D721Med (cell line): Measurements from ENCODE around the gene CARD9.

ENCODE experiments used
- DNase-seq: peaks from one replicate; pipeline ENCODE4 v3.0.0; 2011; ENCODE audit warnings: low spot score; ENCODE audit not compliant: insufficient read length
- FAIRE-seq: peaks from 2 replicates; lab custom pipeline; 2011; peaks lifted over from hg19 to GRCh38; lab: Jason Lieb, UNC
- TF ChIP-seq, protein P1 (sequence below): IDR thresholded peaks from 2 replicates; pipeline ENCODE4 v1.5.1; 2012; ENCODE audit warnings: mild to moderate bottlenecking, control low read depth; ENCODE audit not compliant: insufficient read depth; ENCODE audit errors: missing control alignments

Gene CARD9

DNA sequence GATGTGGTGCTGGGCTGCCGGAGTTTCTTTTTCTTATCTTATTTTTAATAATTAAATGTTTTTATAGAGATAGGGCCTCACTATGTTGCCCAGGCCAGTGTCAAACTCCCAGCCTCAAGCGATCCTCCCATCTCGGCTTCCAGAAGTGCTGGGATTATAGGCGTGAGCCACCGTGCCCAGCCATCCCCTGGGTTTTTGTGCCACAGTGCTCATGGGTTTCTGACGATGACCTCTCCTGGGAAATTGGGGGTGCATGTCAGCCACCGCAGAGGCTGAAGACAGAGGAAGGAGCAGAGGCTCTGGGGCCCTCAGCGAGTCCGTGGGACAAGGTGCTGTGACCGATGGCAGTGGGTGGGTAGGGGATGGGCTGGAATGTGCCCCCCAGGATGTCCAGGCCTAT lies 31.7 kb downstream of the CARD9 start:
- TF ChIP-seq, protein P1, sequence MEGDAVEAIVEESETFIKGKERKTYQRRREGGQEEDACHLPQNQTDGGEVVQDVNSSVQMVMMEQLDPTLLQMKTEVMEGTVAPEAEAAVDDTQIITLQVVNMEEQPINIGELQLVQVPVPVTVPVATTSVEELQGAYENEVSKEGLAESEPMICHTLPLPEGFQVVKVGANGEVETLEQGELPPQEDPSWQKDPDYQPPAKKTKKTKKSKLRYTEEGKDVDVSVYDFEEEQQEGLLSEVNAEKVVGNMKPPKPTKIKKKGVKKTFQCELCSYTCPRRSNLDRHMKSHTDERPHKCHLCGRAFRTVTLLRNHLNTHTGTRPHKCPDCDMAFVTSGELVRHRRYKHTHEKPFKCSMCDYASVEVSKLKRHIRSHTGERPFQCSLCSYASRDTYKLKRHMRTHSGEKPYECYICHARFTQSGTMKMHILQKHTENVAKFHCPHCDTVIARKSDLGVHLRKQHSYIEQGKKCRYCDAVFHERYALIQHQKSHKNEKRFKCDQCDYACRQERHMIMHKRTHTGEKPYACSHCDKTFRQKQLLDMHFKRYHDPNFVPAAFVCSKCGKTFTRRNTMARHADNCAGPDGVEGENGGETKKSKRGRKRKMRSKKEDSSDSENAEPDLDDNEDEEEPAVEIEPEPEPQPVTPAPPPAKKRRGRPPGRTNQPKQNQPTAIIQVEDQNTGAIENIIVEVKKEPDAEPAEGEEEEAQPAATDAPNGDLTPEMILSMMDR: no peak
- no peak for FAIRE-seq
- no peak for DNase-seq

DNA sequence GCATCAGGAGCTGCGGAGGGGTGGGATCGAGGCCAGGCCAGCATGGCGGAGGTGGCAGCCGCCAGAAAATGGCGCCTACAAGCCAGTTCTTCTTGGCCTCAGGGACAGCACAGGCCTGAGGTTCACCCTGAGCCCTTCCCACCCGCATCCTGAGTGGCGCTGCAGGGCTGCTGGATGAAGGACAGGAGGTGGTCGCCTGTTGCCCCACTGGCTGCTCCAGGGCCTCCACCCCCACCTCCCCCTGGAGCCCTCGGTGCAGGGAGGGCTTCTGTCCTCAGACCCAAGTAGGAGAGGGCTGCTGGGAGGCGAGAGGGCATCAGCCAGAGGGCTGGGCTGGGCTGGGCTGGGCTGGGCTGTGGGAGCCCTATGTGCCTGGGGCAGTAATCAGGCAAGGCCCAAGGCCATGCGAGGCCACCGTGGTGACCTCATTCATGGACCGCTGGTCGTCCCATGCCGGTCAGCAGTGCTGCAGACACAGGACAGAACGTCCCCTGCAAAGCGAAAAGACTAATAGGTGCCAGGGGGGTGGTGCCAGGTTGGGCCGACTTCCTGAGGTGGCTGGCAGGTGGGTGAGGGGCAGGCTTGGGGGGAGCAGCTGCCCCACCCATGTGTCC lies 32.3 kb downstream of the CARD9 start:
- DNase-seq: no peak
- TF ChIP-seq, protein P1: no peak
- FAIRE-seq: no peak

DNA sequence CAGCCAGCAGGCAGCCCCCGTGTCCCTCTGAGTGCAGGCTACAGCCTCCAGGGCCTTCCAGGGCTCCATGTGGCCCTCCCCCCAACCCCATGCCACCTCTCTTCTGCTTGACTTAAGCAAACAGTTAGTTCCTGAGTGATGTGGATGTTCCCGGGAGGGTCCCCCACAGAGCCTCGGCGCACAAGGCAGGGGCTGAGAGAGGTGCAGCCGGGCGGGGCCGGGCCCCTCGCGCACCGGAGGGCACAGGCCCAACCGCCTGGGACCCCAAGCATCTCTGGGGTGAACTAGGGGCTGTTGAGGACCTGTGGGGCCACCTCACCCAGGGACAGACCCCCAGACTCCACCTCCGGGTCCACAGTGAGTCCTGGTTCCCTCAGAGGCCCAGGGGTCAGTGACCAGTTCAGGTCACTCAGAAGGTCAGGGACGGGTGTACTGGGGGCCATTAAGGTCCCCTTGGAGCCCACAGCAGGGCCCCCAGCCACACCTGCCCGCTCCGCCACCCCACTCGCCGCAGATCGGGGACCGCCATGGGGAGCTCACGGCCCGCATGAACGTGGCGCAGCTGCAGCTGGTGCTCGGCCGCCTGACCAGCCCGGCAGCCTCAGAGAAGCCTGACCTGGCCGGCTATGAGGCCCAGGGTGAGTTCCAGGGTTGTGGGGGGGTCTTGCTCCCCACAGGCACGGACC lies 33.0 kb downstream of the CARD9 start:
- FAIRE-seq (no peak), DNase-seq (no peak)
- TF ChIP-seq, protein P1: no peak

DNA sequence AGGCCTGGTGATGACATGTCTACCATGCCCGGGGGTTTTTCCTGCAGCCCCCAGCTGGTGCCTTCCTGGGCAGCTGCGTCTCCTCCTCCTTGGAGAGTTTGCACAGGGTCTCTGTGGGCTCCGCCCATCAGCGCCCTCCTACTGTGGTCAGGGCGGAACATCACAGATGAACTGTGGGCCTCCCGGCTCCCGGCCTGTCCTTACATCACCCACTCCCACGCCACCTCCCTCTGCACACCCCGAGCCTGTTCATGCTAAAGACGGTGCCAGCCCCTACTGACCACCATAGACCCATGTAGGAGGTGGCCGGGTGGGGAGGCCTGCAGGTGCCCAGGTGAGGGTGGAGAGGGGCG lies 33.5 kb downstream of the CARD9 start:
- TF ChIP-seq, protein P1: no peak
- FAIRE-seq (no peak), DNase-seq (no peak)

DNA sequence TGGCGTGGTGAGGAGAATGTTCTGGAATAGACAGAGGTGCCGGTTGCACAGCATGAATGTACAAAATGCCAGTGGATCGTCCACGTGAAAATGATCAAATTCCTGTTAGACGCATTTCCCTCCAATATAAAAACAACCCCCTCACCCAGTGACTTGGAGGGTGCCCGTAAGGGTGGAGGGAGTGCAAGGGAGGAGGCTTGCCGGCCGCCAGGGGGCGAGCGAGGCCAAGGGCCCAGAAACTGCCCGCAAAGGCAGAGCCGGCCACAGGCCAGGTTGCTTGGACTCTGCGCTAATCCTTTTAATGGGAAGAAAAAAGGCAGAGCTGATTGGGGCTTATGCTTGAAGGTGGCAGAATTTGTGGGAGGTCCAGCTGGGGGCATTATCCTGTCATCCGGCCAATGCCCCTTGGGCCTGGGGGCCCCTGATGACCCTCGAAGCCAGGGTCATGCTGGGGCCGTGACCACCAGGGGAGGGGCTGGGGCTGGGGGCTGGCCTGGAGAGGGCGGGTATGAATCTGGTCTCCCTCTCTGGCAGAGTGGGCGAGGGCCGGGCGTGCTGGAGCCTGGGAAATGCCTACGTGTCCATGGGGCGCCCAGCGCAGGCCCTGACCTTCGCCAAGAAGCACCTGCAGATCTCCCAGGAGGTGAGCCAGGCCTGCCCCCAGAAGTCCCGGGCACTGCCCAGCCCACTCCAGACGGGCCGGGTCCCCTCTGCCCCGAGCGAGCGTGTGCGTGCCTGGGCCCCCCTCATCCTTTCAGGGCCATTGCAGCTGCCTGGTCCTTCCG lies 34.1 kb downstream of the CARD9 start:
- no peak for FAIRE-seq
- TF ChIP-seq, protein P1: peak; percentile 40
- DNase-seq: no peak

DNA sequence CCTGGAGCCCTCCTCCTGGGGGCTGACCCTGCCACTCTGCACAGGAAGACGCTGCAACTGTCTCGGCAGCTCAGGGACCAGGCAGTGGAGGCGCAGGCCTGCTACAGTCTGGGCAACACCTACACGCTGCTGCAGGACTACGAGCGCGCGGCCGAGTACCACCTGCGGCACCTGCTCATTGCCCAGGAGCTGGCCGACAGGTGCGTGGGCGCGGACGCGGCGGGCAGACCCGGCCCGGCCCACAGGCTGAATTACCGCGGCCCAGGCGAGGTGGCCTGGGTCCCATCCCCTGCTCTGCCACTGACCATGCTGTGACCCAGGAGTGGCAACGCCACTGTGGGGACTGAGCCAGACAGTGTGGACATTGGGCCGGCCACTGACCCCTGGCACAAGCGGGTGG lies 35.0 kb downstream of the CARD9 start:
- TF ChIP-seq, protein P1: no peak
- FAIRE-seq (no peak), DNase-seq (no peak)
